Dendritic cell treated with granulocyte-macrophage colony-stimulating factor and Interleukin-4, amounts not matched to agents 40 ng/mL and 50 ng/mL, for 4 days (primary cell): ENCODE measurements around the gene HOXD13.
A peak's percentile ranks its signal among the peaks of the same experiment; 100 is the strongest.

Experiments used
- H3K27ac Mint-ChIP-seq: one replicate; pipeline ENCODE4 v1.8.0; 2022; ENCODE audit warnings: mild to moderate bottlenecking, mixed read lengths
- H3K27me3 Mint-ChIP-seq: one replicate; pipeline ENCODE4 v1.8.0; 2022; ENCODE audit warnings: mild to moderate bottlenecking, mixed read lengths
- H3K36me3 Mint-ChIP-seq: one replicate; pipeline ENCODE4 v1.8.0; 2022; ENCODE audit warnings: low read depth, mixed read lengths
- H3K4me1 Mint-ChIP-seq: one replicate; pipeline ENCODE4 v1.8.0; 2022; ENCODE audit warnings: low read depth, mixed read lengths
- H3K4me3 Mint-ChIP-seq: one replicate; pipeline ENCODE4 v1.8.0; 2022; ENCODE audit warnings: mild to moderate bottlenecking, moderate library complexity, mixed read lengths
- H3K9me3 Mint-ChIP-seq: one replicate; pipeline ENCODE4 v1.8.0; 2022; ENCODE audit warnings: mixed read lengths
- intact Hi-C: fragments of 100-400 bp; cut with micrococcal nuclease; formaldehyde crosslinking; loops from one replicate; pipeline ENCODE4 v1.15.0; 2022

The HOXD13 gene

GRCh38 chr2:176103742-176104315 lies 11.3 kb downstream of the HOXD13 start:
- intact Hi-C loops, result no loop called here
- Mint-ChIP-seq H3K4me1 (peaks cover 26% of the 10 kb centered on the region), H3K9me3 (no peaks in the 10 kb centered on the region), H3K27me3 (peaks cover 86% of the 10 kb centered on the region), H3K4me3 (no peak overlapping the region), H3K27ac (no peak overlapping the region), H3K36me3 (no peaks in the 10 kb centered on the region)

GRCh38 chr2:176104316-176105077 lies 12.0 kb downstream of the HOXD13 start:
- Mint-ChIP-seq H3K4me3 (no peak overlapping the region), H3K27me3 (peaks cover 86% of the 10 kb centered on the region), H3K36me3 (no peaks in the 10 kb centered on the region), H3K9me3 (no peaks in the 10 kb centered on the region), H3K27ac (no peak overlapping the region), H3K4me1 (peaks cover 26% of the 10 kb centered on the region)
- intact Hi-C loops, result no loop called here

- H3K27ac Mint-ChIP-seq, result no peak overlapping the region
Observed at GRCh38 chr2:176105078-176105729, 12.7 kb downstream of the HOXD13 start.

GRCh38 chr2:176105730-176106580 lies 13.4 kb downstream of the HOXD13 start:
- Mint-ChIP-seq H3K36me3 (no peaks in the 10 kb centered on the region), H3K27ac (no peak overlapping the region), H3K9me3 (no peaks in the 10 kb centered on the region), H3K4me3 (no peak overlapping the region), H3K27me3 (peaks cover 84% of the 10 kb centered on the region), H3K4me1 (peaks cover 27% of the 10 kb centered on the region)
- intact Hi-C loops, result no loop called here

More at GRCh38 chr2:176105078-176105729, 12.7 kb downstream of the HOXD13 start:
- peaks cover 86% of the 10 kb centered on the region for H3K27me3 Mint-ChIP-seq
- intact Hi-C loops, result no loop called here
- no peaks in the 10 kb centered on the region for H3K9me3 Mint-ChIP-seq
- no peaks in the 10 kb centered on the region for H3K36me3 Mint-ChIP-seq
- no peak overlapping the region for H3K4me3 Mint-ChIP-seq
- peaks cover 26% of the 10 kb centered on the region for H3K4me1 Mint-ChIP-seq

- peak within 1 kb of the TSS; percentile 13 for H3K4me3 Mint-ChIP-seq
- H3K36me3 Mint-ChIP-seq, result no peaks in the 10 kb centered on the region
- H3K27me3 Mint-ChIP-seq, result peaks cover 84% of the 10 kb centered on the region
- H3K4me1 Mint-ChIP-seq, result peaks cover 31% of the 10 kb centered on the region
- H3K27ac Mint-ChIP-seq, result no peak within 1 kb of the TSS
- intact Hi-C loops, result no loop called here
- H3K9me3 Mint-ChIP-seq, result no peaks in the 10 kb centered on the region
Observed at GRCh38 chr2:176106581-176107539, 14.3 kb downstream of the HOXD13 start, which contains the start of gene HOXD11. Gene HOXD11, plus strand, starts transcription at chr2:176107280. Its CDS starts 76 bp downstream, at chr2:176107356.

- Mint-ChIP-seq H3K4me3 (no peak overlapping the region), H3K27me3 (peaks cover 84% of the 10 kb centered on the region), H3K9me3 (no peaks in the 10 kb centered on the region), H3K36me3 (no peaks in the 10 kb centered on the region), H3K4me1 (peaks cover 31% of the 10 kb centered on the region), H3K27ac (no peak overlapping the region)
- intact Hi-C loops, result no loop called here
Observed at GRCh38 chr2:176107731-176108181, 15.2 kb downstream of the HOXD13 start.

- Mint-ChIP-seq H3K27me3 (peaks cover 86% of the 10 kb centered on the region), H3K9me3 (no peaks in the 10 kb centered on the region), H3K36me3 (no peaks in the 10 kb centered on the region), H3K4me3 (no peak overlapping the region), H3K4me1 (peaks cover 29% of the 10 kb centered on the region), H3K27ac (no peak overlapping the region)
- intact Hi-C loops, result no loop called here
Observed at GRCh38 chr2:176109192-176109901, 16.8 kb downstream of the HOXD13 start.

GRCh38 chr2:176109946-176110345 lies 17.4 kb downstream of the HOXD13 start:
- Mint-ChIP-seq H3K4me3 (no peak overlapping the region), H3K36me3 (no peaks in the 10 kb centered on the region), H3K27ac (no peak overlapping the region), H3K27me3 (peaks cover 86% of the 10 kb centered on the region), H3K9me3 (no peaks in the 10 kb centered on the region), H3K4me1 (peaks cover 23% of the 10 kb centered on the region)
- intact Hi-C loops, result no loop called here

- Mint-ChIP-seq H3K27me3 (peaks cover 84% of the 10 kb centered on the region), H3K27ac (no peak overlapping the region), H3K9me3 (no peaks in the 10 kb centered on the region), H3K4me3 (no peak overlapping the region), H3K36me3 (no peaks in the 10 kb centered on the region), H3K4me1 (peaks cover 16% of the 10 kb centered on the region)
- intact Hi-C loops, result no loop called here
Observed at GRCh38 chr2:176110415-176111308, 18.1 kb downstream of the HOXD13 start.

- H3K27me3 Mint-ChIP-seq, result peaks cover 84% of the 10 kb centered on the region
- intact Hi-C loops, result no loop called here
- no peaks in the 10 kb centered on the region for H3K9me3 Mint-ChIP-seq
- H3K36me3 Mint-ChIP-seq, result no peaks in the 10 kb centered on the region
- no peak overlapping the region for H3K27ac Mint-ChIP-seq
- H3K4me3 Mint-ChIP-seq, result no peak overlapping the region
- H3K4me1 Mint-ChIP-seq, result peaks cover 11% of the 10 kb centered on the region
Observed at GRCh38 chr2:176111309-176111663, 18.8 kb downstream of the HOXD13 start.

- peaks cover 87% of the 10 kb centered on the region for H3K27me3 Mint-ChIP-seq
- intact Hi-C loops, result no loop called here
- no peak overlapping the region for H3K27ac Mint-ChIP-seq
- no peaks in the 10 kb centered on the region for H3K36me3 Mint-ChIP-seq
- no peaks in the 10 kb centered on the region for H3K9me3 Mint-ChIP-seq
- no peak overlapping the region for H3K4me3 Mint-ChIP-seq
- H3K4me1 Mint-ChIP-seq, result peaks cover 9% of the 10 kb centered on the region
Observed at GRCh38 chr2:176111846-176112374, 19.4 kb downstream of the HOXD13 start.
